Activated T-cell treated with anti-CD3 and anti-CD28 coated beads for 4 hours (primary cell): ENCODE data around the gene KLHL29.

Experiments used
- DNase-seq: peaks from one replicate; pipeline ENCODE4 v3.0.0-alpha.2; 2020

The KLHL29 gene

DNA sequence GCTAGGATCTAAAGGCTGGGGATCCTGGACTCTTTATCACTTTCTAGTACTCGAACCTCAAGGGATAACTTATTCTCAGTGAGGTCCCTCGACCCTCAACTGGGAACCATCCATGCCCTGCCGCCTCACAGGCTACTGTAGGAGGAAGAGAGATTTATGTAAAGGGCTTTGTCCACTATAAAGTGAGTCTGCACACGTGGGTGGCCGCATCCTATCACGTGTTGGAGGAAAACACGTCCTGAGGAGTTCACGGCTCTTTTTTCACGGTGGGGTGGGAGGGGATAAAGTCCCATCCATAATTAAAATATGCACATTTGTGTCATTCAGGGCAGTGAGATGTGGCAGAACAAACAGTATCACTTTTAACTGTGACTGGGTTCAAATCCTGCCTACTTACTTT, 176.6 kb downstream of the KLHL29 start:
- DNase-seq: no peak

DNA sequence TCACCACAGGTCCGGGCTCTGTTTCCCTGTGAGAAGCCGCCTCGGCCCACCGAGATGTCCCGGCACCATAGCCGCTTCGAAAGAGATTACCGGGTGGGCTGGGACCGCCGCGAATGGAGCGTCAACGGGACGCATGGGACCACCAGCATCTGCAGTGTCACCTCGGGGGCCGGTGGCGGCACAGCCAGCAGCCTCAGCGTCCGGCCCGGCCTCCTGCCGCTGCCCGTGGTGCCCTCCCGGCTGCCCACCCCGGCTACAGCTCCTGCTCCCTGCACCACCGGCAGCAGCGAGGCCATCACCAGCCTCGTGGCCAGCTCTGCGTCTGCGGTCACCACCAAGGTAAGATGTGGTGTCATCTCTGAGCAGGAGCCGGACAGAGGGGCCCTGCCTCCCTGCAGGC, 177.2 kb downstream of the KLHL29 start:
- DNase-seq: no peak

DNA sequence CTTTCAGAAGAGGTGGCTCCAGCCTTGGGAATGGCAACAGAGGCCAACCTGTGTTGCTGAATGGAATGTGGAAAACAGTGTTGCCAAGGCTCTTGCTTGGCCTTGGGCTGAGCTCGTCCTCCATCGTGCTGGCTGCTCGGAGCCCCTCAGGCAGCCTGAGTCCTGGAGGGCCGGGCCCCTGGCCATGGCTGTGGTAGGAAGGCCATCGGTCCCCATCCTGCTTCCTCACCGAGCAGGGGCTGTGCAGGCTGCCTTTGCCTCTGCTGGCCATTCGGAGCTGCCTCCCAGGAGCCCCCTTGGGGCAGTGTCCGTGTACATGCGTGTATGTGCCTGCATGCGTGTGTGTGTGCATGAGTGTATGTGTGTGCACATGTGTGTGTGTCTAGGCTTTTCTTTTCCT, 178.2 kb downstream of the KLHL29 start:
- no peak for DNase-seq

DNA sequence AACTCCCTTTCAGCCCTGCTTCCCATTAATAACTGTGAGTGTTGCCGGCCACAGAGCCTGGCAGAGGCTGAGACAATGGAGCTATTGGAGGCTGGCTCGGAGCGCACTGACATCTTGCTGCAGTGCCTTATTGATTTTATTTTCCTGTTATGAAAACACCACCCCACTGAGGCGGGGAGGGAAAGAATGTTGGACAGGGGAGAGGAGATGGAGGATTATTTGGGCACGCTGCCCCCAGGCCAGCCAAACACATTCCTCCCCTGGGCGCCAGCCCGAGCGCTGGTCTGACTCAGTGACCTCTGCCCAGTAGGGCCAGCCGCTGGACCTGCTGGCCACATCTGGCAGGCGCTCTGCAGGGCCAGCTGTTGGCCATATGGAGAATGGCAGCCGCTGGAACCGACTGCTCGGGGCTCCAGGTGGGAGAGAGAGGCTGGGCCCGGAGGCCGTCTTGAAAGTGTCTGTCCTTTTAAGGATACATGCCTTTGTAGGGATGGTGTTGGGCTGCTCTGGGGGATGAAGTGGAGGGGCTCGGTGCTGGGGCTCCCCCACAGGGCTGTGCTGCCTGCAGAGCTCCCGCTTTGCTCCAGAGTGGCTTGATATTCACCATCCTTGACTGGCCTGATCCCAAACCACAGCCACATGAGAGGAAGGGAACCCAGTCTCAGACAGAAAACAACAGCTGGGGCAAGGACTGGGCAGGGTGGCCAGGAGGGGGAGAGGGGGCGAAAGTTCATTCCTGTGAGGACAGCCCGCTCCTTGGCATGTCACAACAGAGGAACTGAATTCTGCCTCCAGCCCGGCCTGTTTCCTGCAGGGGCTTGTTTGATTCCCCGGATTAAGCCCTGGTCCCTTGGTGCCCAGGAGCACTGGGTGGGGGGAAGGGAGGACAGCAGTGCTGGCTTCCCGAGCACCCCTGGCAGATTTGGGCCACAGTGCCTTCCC, 179.0 kb downstream of the KLHL29 start:
- DNase-seq: no peak

DNA sequence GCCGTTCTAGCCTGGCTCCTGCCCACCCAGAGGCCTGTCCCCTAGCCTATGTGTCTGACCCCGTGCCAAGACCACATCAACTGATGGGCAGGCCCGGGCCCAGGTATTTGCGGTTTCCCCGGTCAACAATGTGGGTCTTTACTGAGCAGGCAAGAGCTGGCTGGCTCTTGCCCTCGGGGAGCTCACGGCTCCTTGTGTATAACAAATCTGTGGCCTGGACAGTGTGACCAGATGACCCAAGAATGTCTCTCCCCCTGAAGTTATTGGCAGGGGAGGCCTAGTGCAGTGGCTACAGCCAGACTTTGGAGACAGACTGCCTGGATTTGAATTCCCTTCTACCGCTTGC, 179.6 kb downstream of the KLHL29 start:
- DNase-seq: no peak

DNA sequence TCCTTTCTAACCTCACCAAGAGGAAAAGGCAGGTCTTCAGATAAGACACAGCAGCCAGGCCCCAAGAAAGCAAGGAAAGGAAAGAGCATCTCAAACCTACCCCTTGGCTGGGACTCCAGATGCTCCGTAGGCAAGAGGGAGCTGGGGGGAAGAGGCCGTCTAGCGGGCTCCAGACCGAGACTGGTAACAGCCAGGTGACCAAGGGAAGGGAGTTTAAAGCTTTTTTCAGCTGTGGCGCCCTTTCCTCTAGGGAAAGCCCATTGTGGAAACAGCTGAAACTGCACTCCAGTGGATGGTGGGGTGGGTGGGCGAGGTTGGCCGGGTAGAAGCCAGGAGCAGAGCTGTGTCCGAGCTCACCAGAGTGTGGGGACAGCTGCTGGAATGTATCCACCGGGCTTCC, 180.4 kb downstream of the KLHL29 start:
- DNase-seq: no peak

DNA sequence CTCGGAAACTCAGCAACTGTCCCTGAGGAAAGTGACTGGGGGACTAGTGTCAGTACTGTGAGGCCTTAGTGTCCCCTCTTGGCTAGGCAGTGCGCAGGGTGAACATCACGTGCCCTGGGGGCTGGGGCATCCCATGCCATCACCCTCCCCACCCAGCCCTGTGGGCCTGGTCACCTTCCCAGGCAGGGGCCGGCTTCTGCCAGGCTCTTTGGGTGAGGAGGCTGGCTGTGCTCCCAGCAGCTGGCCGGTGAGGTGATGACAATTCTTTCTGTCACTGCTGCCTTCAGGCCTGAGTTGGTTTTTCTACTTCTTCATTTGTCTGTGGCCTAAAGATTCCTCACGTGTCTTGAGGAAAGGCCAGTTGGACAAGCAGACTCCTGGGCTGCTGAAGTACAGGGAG, 180.8 kb downstream of the KLHL29 start:
- DNase-seq: no peak

DNA sequence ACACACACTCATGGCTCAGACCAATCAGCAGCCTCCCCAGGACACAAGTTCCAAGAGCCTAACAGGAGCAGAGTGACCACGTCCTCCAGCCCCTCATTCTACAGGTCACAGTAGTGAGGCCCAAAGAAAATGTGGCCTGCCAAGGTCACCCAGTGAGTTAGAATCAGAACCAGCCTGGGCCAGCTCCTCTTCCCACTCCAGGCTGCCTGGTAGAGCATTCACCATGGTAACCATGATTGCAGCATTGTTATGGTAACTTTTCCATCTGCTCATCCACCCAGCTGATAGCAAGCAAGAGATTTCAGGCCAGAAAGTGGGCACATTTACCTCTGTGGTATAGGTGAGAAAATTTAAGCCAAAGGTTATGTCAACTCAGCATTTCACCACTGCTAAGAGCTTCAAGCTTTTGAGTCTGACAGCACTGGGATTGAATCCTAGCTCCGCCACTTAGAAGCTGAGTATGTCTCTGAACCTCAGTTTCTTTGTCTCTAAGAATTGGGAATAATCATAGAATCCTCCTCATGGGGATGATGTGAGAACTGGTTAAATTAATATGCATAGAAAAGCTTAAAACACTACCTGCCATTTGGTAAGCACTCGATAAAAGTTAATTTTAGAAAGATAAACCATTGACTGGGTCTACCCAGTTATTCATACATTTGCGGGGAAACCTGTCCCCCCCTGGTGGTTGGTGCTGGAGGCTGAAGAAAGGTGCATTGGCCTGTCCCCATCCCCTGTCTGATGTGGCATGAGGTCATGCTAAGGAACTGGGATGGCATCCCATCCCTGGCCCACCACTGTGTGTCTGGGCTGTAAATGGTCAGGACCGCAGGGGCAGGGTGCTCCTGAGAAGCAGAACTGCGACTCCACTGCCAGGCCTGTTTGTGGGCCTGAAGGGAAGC, 181.5 kb downstream of the KLHL29 start:
- DNase-seq: no peak

DNA sequence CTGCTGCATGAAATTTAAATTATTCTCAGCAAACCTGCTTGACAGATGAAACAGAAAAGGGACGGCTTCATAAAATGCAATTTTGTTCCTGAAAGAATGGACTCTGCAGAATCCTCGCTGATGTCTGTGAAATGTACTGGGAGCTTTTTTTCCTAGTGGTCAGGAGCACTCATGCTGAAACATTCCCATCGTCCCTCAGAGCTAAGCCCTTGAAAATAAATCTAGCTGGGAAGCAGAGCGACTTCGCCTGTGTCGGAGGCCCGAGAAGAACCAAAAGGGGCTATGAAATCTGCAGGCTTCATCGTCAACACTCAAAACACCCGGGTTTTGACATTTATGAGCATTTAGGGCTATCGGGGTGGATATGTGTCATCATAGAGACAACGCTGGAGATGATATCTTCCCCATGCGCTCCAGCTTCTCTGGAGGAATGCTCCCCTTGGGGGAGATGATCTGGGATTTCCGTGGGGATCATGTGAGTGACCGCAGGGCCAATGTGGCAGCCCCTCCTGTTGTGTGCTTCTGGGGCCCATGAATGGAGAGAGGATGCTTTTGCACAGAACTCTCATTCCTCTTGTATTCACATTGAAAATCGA, 182.3 kb downstream of the KLHL29 start:
- DNase-seq: no peak

DNA sequence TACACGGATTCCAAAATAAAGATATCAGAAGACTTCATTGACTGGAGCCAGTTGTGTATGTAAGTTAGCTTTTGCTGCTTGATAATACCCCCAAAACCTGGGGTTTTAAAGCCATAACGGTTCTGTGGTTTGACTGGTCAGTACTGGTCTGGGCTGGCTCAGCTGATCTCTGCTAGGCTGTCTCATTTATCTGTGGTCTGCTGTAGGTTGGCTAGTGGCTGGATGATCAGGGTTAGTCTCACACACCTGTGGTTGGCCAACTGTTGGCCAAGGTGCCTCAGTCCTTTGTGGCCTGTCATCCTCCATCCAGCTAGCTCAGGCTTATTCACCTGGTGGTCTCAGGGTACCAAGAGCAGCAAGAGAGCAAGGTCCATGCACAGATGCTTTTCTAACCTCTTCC, 183.2 kb downstream of the KLHL29 start:
- DNase-seq: no peak

DNA sequence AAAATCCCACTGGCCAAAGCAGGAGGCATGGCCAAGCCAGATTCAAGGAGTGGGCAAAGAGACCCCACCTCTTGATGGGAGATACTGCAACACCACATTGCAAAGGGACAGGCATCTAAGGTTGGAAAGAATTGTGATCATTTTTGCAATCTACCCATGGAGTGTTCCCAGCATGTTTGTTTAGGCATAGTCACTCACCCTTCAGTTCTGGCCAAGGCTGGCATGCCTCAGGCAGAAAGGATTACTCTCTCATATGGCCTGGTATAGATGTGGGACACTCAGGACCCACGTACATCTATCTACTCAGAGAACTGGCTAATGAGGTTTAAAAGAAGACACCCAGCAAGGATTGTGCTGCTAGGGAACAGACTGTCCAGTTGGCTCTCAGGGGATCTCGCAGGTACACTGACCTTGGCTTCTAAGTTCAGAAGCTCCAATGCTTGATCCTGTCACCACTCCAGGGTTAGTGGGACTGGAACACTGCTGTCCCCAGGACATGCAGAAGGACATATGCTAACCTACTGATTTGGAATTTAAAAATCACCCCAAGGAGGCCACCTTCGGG, 183.7 kb downstream of the KLHL29 start:
- DNase-seq: no peak

DNA sequence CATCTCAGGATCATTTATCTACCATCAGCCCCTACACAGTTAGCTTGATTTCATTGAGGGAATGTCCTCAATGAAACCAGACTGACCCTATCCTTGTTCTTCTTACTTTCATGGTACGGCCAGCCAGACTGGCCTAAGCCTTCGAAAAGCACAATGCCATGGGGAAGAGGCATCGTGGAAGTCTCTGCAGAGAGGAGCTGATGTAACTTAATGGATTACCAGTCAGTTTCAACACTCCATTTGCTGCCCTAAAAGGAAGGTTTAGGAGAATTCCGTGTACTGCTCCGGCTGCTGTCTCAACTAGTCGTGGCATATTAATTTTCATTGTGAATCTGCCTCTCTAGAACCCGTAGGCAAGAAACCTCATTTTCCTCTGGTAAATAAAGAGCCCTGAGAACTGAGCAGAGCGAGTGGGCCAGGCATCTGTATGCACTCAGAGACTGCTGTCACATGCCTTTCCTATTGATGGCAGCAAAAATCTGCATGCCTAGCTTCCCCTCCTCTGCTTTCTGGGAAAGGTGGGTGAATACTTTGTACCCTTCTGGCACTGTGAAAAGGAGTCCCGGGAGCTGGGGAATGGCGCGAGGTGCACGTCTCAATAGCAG, 184.9 kb downstream of the KLHL29 start:
- DNase-seq: no peak

DNA sequence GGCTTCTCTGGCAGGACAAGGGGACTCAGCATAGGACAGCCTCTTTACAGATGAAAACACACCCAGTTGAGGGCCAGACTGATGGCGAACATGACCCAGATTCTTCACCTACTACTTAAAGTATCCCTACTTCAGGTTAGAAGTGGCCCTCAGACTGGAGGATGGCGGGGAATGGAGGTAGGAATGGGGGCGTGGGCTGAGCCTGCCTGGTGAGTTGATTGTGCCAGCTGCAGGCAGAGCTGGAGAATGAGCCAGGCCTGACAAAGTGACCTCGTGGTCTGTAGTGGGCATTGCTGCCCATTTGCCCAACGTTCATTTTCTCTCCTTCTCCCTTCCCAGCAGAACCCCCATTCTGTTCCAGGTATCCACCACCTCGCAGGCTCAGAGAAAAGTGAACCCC, 186.1 kb downstream of the KLHL29 start:
- DNase-seq: no peak

DNA sequence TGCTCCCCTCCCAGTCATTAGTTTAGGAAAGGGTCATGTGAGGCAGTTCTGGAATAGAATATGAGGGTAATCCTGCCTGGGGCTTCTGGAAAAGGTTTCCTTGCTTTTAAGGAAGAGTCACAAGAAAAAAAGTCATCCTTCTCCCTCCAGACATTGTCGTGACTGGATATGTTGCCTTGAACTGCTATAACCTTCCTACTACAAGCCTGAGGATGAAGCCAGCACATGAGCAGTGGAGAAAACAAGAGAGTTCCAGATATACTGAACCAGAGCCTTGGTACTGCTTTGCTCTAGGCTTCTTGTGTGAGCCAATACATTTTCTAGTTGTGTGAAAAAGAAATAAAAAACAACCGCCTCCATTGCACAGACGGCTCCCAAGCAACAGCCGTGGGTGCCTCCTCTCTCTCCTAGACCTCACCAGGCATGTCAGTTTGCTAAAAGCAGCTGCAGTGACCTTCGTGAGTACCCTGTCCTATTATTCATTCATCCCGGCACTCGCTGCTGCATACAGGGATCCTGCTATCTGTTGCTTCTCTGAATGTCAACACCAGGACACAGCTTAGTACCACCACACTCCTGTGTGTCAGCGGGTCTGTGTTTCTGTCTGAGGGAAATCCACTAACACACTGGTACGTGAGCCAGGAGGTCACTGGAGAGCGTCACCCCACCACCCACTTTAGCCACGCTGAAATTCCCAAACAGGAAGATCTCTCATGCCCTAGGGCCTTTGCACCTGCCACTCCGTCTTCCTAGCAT, 186.7 kb downstream of the KLHL29 start:
- no peak for DNase-seq

DNA sequence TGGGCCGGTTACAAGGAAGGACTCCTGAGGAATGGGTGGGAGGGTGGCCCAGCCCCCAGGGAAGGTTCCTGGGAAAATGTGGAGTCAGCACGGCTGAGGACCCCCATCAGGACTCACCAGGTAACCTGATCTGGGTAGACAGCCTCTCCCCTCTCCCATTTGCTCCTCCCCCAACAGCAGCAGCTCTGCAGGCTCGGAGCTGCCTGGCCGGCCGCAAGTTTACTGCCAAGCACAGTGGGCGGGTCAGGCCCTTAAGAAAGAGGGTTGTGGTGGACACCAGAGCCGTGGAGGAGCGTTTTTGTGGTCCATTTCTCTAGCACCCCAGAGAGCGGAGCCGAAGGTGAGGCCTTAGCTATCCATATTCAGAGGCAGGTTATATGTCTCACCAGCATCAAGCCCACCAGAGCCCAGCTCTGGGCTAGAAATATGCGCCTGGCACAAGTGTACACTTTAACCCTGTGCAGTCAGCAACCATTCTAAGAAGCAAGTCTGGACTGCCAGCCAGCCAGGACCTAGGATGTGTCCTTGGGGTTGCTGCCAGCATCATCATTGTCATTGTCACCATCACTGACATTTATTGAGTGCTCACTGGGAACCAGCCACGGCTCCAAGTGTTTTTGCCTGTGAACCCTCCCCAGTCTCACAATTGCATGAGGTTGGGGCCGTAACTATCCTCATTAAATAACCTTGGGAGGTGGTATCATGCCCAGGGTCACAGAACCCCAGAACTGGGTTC, 190.1 kb downstream of the KLHL29 start:
- DNase-seq: no peak

DNA sequence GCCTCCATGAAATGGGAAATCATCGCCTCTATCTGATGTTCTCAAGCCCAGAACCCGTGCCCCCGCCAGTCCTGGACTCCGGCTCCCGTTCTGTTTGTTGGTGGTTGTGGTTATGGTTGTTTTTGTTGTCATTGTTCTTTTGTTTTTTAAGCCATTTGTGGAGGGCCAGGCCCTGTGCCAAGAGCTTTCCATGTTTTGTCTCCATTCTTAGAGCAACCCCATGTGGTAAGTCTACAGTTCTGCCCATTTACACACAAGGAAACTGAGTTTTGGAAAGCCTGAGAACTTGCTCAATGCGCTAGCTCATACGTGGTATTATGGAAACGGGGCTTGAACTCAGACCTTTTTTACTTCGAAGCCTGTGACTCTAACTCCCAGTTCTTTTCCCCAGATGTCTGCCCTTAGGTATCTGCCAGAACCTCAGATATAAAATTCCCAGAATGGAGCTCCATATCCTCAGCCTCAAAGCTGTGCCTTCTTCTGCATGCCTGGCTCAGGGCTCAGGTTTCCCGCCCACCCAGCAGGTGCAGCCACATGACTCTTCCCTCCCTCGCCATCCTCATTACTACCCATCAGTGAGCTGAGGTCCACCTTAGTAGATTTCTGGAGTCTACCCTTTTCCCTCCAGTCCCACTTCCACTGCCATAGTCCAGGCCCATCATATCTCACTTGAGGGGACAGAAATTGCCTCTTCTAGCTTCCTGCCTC, 194.1 kb downstream of the KLHL29 start:
- no peak for DNase-seq

DNA sequence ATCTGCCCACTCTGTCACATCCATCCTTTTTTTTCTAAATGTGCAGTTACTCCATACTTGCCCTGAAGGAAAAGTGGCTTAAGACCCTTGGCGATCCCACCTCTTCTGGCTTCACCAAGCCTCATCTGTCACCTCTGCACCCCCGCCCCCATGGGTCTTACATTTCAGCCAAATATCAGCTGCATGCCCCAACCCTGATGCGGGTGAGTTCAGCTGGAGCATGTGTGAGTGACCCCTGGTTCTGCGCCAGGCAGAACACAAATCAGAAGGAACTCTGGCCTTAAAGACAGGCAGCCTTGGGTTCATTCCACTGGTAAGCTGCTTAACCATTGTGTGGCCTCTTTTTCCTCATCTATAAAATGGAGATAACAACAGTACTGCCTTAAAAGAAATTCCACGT, 194.7 kb downstream of the KLHL29 start:
- no peak for DNase-seq

DNA sequence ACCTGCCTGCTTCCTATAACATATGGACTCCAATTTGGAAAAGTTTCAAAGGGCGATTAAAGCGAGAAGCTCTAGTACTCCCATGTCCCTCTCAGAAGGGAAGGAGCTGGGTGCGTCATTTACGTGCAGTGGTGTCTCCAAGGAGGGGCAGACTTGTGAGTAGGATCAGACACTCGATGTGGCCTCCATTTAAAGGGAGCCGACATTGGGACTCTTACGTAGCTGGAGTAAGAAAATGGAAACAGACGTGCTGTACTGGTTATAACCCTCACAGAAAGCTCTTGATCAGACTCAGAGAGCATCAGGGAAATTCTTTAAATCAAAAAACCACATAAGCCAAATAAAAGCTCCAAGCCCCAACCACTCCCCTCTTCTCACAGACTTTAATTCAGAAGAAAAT, 198.5 kb downstream of the KLHL29 start:
- DNase-seq: no peak

DNA sequence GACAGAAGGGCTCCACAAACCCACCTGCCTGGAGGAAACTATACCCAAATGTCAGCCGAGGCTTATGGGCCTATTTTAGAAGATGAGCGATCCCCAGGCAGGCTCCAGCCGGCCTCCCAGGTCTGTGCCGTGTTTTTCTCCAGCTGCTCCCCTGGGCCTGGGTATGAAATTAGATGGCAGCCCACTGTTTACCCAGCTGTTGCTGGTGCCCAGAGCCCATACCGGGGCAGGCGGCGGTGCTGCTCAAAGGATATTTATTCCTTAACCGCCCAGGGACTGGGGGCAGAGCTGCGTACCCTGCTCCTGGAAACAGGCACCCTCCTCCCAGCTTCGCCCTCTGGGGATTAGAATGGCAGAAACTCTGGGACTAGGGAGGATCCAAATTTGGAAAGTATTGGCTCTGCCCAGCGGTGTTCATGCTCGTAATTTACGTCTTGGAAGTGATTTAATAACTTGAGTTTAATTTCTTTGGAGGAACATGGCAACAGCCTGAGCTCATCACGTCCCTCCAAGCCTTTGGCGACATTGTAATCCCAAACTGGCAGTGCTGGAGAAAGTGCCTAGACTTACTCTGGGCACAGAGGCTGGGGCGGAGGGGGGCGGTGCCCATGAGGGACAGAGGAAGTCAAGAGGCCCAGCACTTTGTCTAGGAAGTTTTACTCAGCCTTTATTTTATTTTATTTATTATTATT, 199.2 kb downstream of the KLHL29 start:
- DNase-seq: no peak
